ENCODE results near the gene ERC2. TPM values are rescaled to one million over a fixed set of nuclear protein-coding genes. Genes with fewer than 3 reads are reported as not detected.

ERC2 gene
- total and polyA plus RNA-seq, 9 donors = 1.2 to 9.4 (median 5.4) TPM

DNA sequence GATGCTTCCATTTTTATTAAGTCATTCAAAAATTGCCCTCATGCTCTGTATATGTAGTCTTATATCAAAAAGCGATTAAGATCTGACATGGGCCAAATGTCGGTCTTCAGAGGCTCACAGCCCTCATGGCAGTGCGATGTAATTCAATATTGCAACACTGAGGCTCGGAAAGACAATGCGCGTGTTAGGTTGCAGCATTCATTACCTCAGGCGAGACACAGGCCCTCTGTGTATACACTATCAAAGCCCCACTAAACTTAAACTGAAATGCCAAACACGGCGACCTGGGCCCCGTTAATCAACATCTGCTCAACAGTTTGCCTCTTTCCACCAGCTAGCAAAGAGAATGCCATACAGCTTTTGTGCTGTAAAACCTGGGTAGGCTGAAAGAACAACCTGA is 413.4 kb downstream of the ERC2 start:
- Histone ChIP-seq H3K4me1 (ENCODE audit: insufficient read depth) (peaks cover 12% of the 10 kb centered on the region), H3K27ac (no peak overlapping the region), H3K27me3 (no peaks in the 10 kb centered on the region), H3K9me3 (no peaks in the 10 kb centered on the region), H3K36me3 (no peaks in the 10 kb centered on the region), H3K4me3 (no peak overlapping the region)
- 86 to 91% (median 89%) methylated on average over 10 of the region's 10 CpGs for WGBS, 3 donors
- intact Hi-C loops (cut with DNase I) = no loop called here
- TF ChIP-seq EP300 (IDR thresholded peaks at IDR 0.05) (no peak), POLR2A (IDR thresholded peaks at IDR 0.05) (no peak)
- TF ChIP-seq, protein P1, sequence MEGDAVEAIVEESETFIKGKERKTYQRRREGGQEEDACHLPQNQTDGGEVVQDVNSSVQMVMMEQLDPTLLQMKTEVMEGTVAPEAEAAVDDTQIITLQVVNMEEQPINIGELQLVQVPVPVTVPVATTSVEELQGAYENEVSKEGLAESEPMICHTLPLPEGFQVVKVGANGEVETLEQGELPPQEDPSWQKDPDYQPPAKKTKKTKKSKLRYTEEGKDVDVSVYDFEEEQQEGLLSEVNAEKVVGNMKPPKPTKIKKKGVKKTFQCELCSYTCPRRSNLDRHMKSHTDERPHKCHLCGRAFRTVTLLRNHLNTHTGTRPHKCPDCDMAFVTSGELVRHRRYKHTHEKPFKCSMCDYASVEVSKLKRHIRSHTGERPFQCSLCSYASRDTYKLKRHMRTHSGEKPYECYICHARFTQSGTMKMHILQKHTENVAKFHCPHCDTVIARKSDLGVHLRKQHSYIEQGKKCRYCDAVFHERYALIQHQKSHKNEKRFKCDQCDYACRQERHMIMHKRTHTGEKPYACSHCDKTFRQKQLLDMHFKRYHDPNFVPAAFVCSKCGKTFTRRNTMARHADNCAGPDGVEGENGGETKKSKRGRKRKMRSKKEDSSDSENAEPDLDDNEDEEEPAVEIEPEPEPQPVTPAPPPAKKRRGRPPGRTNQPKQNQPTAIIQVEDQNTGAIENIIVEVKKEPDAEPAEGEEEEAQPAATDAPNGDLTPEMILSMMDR (IDR thresholded peaks at IDR 0.05) = no peak
- DNase-seq = no peak

DNA sequence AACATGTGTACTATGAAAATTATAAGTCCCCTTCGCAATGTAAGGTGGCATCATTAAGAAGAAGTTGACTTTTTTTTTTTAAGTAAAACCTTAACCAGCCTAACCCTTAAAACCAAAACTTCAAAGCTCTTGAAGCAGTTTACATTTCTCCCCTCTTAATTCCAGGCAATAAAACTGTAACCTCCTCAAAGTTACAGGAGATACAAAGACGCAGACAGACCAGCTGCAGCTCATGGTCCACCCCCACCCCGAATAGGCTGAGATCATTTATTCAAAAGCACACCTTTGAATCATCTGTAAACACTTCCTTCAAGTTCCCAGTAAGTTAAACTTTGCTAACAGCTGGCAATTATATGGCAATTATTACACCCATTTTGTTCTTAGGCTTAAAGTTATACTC is 414.5 kb downstream of the ERC2 start:
- intact Hi-C loops (cut with DNase I) = no loop called here
- H3K4me3 ChIP-seq = no peak overlapping the region
- no peaks in the 10 kb centered on the region for H3K27me3 ChIP-seq
- no peaks in the 10 kb centered on the region for H3K9me3 ChIP-seq
- H3K4me1 ChIP-seq (ENCODE audit: insufficient read depth) = peaks cover 18% of the 10 kb centered on the region
- 42 to 58% (median 49%) methylated on average over 3 of the region's 3 CpGs for whole genome bisulfite sequencing, 3 donors
- no peaks in the 10 kb centered on the region for H3K36me3 ChIP-seq
- no peak overlapping the region for H3K27ac ChIP-seq
- TF ChIP-seq, protein P1 (IDR thresholded peaks at IDR 0.05) = no peak
- TF ChIP-seq EP300 (IDR thresholded peaks at IDR 0.05) (no peak), POLR2A (IDR thresholded peaks at IDR 0.05) (no peak)
- DNase-seq = no peak

DNA sequence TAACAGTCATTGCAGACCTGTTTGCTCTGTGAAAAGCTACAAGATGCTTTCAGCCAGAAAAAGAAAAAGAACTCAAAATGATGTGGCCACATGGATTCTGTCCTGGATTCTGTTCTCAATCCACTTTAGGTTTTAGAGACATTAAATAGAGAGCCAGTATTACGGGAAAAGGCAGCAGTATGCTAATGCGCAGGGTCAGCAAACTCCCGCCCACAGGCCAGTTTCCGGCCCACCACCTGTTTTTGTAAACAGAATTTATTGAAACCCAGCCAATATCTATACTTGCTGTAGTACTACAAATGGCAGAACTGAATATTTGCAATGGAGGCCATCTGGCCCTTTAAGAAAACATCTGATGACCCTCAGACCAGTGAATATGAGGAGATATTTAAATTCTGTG is 416.1 kb downstream of the ERC2 start:
- Histone ChIP-seq H3K4me1 (ENCODE audit: insufficient read depth) (peaks cover 18% of the 10 kb centered on the region), H3K27ac (no peak overlapping the region), H3K9me3 (no peaks in the 10 kb centered on the region), H3K27me3 (no peaks in the 10 kb centered on the region), H3K4me3 (no peak overlapping the region), H3K36me3 (no peaks in the 10 kb centered on the region)
- TF ChIP-seq POLR2A (IDR thresholded peaks at IDR 0.05) (no peak), EP300 (IDR thresholded peaks at IDR 0.05) (no peak)
- TF ChIP-seq, protein P1 (IDR thresholded peaks at IDR 0.05) = no peak
- intact Hi-C loops (cut with DNase I) = no loop called here
- WGBS, 3 donors = 66 to 76% (median 68%) methylated on average over 4 of the region's 4 CpGs
- DNase-seq = no peak

DNA sequence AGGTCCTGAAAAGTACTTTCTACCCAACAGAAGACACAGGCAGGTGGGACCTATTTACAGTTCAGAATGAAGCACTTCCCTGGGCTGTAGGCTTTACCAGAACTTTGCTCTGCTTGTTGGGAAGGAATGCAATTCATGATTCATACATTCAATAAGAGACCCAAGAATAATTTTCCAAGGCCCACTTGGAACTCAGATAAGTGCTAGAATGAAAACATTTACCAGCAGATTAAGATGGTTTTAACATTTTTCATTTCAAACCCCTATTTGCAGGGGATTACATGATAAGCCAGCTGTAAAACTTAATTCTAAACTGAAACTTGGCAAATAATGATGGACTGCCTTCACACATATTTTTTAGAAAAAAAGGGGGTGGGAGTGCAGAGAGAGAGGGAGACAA is 417.2 kb downstream of the ERC2 start:
- no peaks in the 10 kb centered on the region for H3K36me3 ChIP-seq
- no peak overlapping the region for H3K4me3 ChIP-seq
- H3K9me3 ChIP-seq = no peaks in the 10 kb centered on the region
- intact Hi-C loops (cut with DNase I) = no loop called here
- no peaks in the 10 kb centered on the region for H3K27me3 ChIP-seq
- no peak for DNase-seq
- H3K27ac ChIP-seq = peak overlapping the region in 1 of 2 donors; percentile 58
- peaks cover 18% of the 10 kb centered on the region for H3K4me1 ChIP-seq (ENCODE audit: insufficient read depth)
- TF ChIP-seq, protein P1 (IDR thresholded peaks at IDR 0.05) = no peak
- TF ChIP-seq EP300 (IDR thresholded peaks at IDR 0.05) = no peak
- TF ChIP-seq POLR2A (IDR thresholded peaks at IDR 0.05) = no peak

All from ovary (tissue), 9 donors.